Measurements from ENCODE around the gene HOXC5.

DNA sequence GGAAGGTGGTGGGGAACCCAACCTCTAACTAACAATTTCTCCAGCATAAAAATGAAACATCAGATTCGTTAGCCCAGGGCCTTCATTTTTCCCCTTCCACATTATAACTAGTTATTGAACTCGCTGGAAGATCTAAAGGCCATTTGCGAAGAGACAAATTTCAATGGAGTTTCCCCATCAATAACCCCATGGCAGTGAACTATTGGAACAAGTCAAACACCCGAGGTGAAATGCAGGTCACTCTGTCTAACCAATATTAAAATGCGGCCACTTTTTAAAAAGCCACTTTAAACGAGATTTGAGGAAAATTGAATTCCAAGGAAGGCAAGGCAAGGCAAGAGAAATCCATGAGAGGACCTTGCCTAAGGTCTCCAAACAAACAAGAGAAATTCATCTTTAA is 16.3 kb downstream of the HOXC5 start:
- TF ChIP-seq CTCF (IDR thresholded peaks at IDR 0.05; ENCODE audit: insufficient read depth, low read depth, low read length) = no peak
- TF ChIP-seq EZH2 (IDR thresholded peaks at IDR 0.05; ENCODE audit: insufficient read depth, low read length) = no peak
